NT2/D1 (cell line): ENCODE results near the gene PCNA.

ENCODE experiments used
- DNase-seq: peaks from one replicate; pipeline ENCODE4 v3.0.0-alpha.2; 2011; ENCODE audit warnings: low read depth, low spot score
- H3K27me3 ChIP-seq: 2 replicates; pipeline ENCODE4 v1.6.0; 2011; ENCODE audit warnings: mild to moderate bottlenecking; ENCODE audit not compliant: insufficient read length, insufficient read depth
- H3K36me3 ChIP-seq: 2 replicates; pipeline ENCODE4 v1.6.1; 2011; ENCODE audit warnings: mild to moderate bottlenecking, low read length, mixed read lengths; ENCODE audit not compliant: insufficient read depth, insufficient read length
- H3K4me1 ChIP-seq: 2 replicates; pipeline ENCODE4 v1.5.1; 2011; ENCODE audit not compliant: insufficient read depth, insufficient read length
- H3K4me3 ChIP-seq: 2 replicates; pipeline ENCODE4 v1.5.1; 2011; ENCODE audit warnings: low read depth; ENCODE audit not compliant: insufficient read length
- H3K9ac ChIP-seq: 2 replicates; pipeline ENCODE4 v1.6.0; 2011; ENCODE audit warnings: low read depth; ENCODE audit not compliant: insufficient read length
- H3K9me3 ChIP-seq: 2 replicates; pipeline ENCODE4 v1.5.1; 2011; ENCODE audit warnings: mild to moderate bottlenecking, low read length; ENCODE audit not compliant: insufficient read depth
- SUZ12 ChIP-seq: IDR thresholded peaks from 2 replicates; pipeline ENCODE4 v1.6.1; 2011; ENCODE audit not compliant: insufficient read length, insufficient read depth; ENCODE audit errors: extremely low read depth
- YY1 ChIP-seq: IDR thresholded peaks from 2 replicates; pipeline ENCODE4 v1.6.1; 2011; ENCODE audit not compliant: insufficient read length, insufficient read depth
- ZNF274 ChIP-seq: IDR thresholded peaks from 2 replicates; pipeline ENCODE4 v1.6.1; 2011; ENCODE audit warnings: mild to moderate bottlenecking, low read depth, low read length

The PCNA gene

DNA sequence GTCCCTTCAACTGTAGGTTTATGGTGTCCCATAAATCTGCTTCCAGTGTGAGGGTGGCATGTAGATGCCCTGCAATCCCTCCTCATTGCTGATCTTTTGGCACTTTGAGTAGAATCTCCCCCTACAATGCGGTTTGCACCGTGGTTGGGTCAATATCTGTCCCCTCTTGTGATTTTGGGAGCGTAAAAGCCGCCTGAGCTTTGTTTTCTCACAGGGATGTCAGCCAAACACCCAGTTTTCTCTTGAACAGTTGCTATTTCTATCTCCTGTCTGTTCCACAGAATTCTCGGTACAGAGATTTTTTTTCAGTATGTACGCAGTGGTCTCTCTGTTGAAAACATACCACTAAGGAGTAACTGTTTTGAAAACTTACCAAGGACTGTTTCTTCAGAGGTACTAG is 28.8 kb upstream of the PCNA start:
- Histone ChIP-seq H3K27me3 (no peaks in the 10 kb centered on the region), H3K9ac (no peak overlapping the region), H3K36me3 (no peaks in the 10 kb centered on the region), H3K9me3 (no peaks in the 10 kb centered on the region), H3K4me3 (no peak overlapping the region), H3K4me1 (peaks cover 6% of the 10 kb centered on the region)
- no peak for DNase-seq
- no peak for TF ChIP-seq SUZ12
- TF ChIP-seq YY1 = no peak
- TF ChIP-seq ZNF274 = no peak

- Histone ChIP-seq H3K4me3 (no peak overlapping the region), H3K9me3 (no peaks in the 10 kb centered on the region), H3K27me3 (no peaks in the 10 kb centered on the region), H3K36me3 (no peaks in the 10 kb centered on the region), H3K9ac (no peak overlapping the region), H3K4me1 (peaks cover 6% of the 10 kb centered on the region)
- DNase-seq = no peak
- TF ChIP-seq SUZ12 = no peak
- no peak for TF ChIP-seq ZNF274
- TF ChIP-seq YY1 = no peak
These were observed 27.3 kb upstream of the PCNA start for GRCh38 chr20:5146871-5147592.

- no peak overlapping the region for H3K9ac ChIP-seq
- no peak overlapping the region for H3K4me3 ChIP-seq
- DNase-seq = no peak
- H3K27me3 ChIP-seq = no peaks in the 10 kb centered on the region
- no peaks in the 10 kb centered on the region for H3K36me3 ChIP-seq
- H3K4me1 ChIP-seq = peaks cover 6% of the 10 kb centered on the region
- TF ChIP-seq SUZ12 (no peak), YY1 (no peak), ZNF274 (no peak)
- H3K9me3 ChIP-seq = no peaks in the 10 kb centered on the region
These were observed 26.4 kb upstream of the PCNA start for GRCh38 chr20:5146099-5146668.

DNA sequence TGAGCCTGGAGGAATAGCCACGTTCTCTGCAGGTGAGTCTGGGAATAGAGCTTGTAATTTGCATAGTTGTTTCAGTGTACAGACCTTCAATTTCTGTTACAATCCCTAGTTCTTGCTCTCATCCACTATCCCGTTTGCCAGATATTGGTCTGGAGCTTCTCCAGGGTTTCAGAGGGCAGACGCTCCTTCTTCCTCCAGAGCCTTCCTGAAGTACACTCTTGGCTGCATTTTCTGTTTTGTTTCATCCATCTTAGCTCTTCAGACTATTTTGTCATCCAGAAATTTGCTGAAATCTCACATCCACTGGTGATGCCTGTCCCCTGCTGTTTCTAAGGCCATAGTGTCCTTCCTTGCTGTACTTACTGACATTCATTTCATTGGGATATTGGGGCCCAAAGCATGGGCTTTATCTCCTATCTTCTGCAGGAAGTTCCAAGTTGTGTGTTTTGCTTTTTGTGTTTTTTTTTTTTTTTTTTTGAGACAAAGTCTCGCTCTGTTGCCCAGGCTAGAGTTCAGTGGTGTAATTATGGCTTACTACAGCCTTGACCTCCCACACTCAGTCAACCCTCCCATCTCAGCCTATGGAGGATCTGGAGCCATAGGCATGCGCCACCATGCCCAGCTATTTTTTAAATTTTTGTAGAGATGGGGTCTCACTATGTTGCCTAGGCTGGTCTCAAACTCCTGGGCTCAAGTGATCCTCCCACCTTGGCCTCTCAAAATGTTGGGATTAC is 25.8 kb upstream of the PCNA start:
- Histone ChIP-seq H3K9me3 (no peaks in the 10 kb centered on the region), H3K4me3 (no peak overlapping the region), H3K36me3 (no peaks in the 10 kb centered on the region), H3K9ac (no peak overlapping the region), H3K27me3 (no peaks in the 10 kb centered on the region), H3K4me1 (peaks cover 5% of the 10 kb centered on the region)
- no peak for DNase-seq
- no peak for TF ChIP-seq YY1
- no peak for TF ChIP-seq SUZ12
- no peak for TF ChIP-seq ZNF274

DNA sequence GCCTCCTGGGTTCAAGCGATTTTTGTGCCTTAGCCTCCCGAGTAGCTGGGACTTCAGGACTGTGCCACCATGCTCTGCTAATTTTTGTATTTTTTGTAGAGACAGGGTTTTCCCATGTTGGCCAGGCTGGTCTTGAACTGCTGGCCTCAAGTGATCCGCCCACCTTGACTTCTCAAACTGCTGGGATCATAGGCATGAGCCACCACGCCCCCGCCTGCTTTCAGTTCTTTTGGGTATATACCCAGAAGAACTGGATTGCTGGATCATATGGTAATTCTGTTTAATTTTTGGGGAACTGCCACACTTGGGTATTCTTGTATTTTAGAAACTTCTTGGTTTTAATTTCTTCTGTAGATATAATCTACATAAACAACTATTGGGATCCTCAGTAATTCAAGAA is 24.1 kb upstream of the PCNA start:
- no peaks in the 10 kb centered on the region for H3K36me3 ChIP-seq
- DNase-seq = no peak
- no peaks in the 10 kb centered on the region for H3K9me3 ChIP-seq
- TF ChIP-seq YY1 (no peak), SUZ12 (no peak), ZNF274 (no peak)
- H3K4me3 ChIP-seq = no peak overlapping the region
- no peak overlapping the region for H3K9ac ChIP-seq
- H3K27me3 ChIP-seq = no peaks in the 10 kb centered on the region
- no peaks in the 10 kb centered on the region for H3K4me1 ChIP-seq

DNA sequence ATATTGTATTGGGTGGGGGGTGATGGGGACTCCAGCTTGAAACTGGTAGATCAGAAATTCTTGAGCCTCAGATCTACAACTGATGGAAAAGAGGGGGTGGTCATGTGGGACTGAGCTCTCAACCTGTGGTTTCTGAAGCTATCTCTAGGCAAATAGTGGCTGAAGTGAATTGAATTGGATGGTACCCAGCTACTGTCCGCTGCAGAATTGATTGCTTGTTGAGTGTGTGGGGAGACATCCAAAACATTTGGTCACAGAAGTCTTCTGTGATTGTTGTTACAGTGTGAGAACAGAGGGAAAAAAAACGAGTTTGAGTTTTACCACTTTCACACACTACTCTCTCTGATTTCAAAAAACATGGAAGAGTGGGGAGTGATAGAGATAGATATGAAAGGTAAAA is 21.9 kb upstream of the PCNA start:
- Histone ChIP-seq H3K27me3 (no peaks in the 10 kb centered on the region), H3K4me1 (no peaks in the 10 kb centered on the region), H3K4me3 (no peak overlapping the region), H3K36me3 (no peaks in the 10 kb centered on the region), H3K9ac (no peak overlapping the region), H3K9me3 (no peaks in the 10 kb centered on the region)
- TF ChIP-seq ZNF274 (no peak), YY1 (no peak), SUZ12 (no peak)
- no peak for DNase-seq

- TF ChIP-seq SUZ12 (no peak), ZNF274 (no peak), YY1 (no peak)
- H3K27me3 ChIP-seq = no peaks in the 10 kb centered on the region
- H3K9ac ChIP-seq = no peak overlapping the region
- no peaks in the 10 kb centered on the region for H3K4me1 ChIP-seq
- no peak overlapping the region for H3K4me3 ChIP-seq
- no peak for DNase-seq
- H3K36me3 ChIP-seq = no peaks in the 10 kb centered on the region
- H3K9me3 ChIP-seq = no peaks in the 10 kb centered on the region
These were observed 20.4 kb upstream of the PCNA start for GRCh38 chr20:5140195-5140594.
